Epithelial cell of esophagus (primary cell): ENCODE results near the gene GNG2.

ENCODE experiments used
- DNase-seq: peaks from one replicate; pipeline ENCODE4 v3.0.0; 2010; ENCODE audit warnings: low read depth
- H3K4me3 ChIP-seq: 2 replicates; pipeline ENCODE4 v1.5.1; 2011; ENCODE audit warnings: mild to moderate bottlenecking, low read length, control low read depth
- TF ChIP-seq, protein P1 (sequence below): IDR thresholded peaks from 2 replicates; pipeline ENCODE4 v1.5.1; 2011; ENCODE audit warnings: low read depth, mild to moderate bottlenecking, low read length, control low read depth, inconsistent platforms; ENCODE audit not compliant: insufficient read depth; ENCODE audit errors: missing control alignments

The GNG2 gene

DNA sequence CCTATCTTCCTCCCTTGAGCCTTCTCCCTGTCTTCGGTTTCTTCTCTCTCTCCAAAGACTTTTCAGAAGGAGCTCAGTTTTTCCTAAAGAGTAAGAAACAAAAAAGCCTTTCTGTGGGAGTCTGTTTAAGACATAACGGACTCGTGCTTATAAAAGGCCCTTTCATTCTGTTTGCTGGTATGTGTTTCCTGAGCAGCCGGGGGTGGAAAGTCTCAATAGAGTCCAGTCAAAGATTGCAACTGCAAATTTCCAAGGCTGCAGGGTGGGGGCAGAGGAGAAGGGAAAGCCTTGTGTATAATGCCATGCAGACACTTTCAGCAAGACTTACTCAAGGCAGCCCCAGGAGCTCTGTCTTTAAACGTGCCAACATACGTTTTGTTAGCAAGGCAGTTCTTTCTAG, 62.2 kb downstream of the GNG2 start:
- no peak overlapping the region for H3K4me3 ChIP-seq
- DNase-seq: no peak
- TF ChIP-seq, protein P1, sequence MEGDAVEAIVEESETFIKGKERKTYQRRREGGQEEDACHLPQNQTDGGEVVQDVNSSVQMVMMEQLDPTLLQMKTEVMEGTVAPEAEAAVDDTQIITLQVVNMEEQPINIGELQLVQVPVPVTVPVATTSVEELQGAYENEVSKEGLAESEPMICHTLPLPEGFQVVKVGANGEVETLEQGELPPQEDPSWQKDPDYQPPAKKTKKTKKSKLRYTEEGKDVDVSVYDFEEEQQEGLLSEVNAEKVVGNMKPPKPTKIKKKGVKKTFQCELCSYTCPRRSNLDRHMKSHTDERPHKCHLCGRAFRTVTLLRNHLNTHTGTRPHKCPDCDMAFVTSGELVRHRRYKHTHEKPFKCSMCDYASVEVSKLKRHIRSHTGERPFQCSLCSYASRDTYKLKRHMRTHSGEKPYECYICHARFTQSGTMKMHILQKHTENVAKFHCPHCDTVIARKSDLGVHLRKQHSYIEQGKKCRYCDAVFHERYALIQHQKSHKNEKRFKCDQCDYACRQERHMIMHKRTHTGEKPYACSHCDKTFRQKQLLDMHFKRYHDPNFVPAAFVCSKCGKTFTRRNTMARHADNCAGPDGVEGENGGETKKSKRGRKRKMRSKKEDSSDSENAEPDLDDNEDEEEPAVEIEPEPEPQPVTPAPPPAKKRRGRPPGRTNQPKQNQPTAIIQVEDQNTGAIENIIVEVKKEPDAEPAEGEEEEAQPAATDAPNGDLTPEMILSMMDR: no peak

DNA sequence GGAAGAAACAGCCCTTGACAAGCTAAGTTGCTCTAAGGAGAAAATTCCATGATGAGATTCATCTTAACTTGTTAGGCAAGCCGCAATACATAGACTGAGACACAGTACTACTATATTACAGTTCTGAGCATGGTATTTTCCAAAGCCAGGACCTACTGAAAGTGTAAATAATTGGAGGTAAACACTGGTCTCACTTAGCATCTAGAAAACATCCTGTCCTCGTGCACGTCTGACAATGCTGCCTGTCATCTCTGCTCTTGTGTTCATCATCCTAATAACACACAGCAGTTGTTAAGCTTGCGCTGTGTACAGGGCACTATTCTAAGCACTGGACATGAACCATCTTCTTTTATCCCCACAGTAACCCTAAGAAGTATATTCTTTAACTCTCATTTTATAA, 64.2 kb downstream of the GNG2 start:
- H3K4me3 ChIP-seq: no peak overlapping the region
- TF ChIP-seq, protein P1: no peak
- no peak for DNase-seq

DNA sequence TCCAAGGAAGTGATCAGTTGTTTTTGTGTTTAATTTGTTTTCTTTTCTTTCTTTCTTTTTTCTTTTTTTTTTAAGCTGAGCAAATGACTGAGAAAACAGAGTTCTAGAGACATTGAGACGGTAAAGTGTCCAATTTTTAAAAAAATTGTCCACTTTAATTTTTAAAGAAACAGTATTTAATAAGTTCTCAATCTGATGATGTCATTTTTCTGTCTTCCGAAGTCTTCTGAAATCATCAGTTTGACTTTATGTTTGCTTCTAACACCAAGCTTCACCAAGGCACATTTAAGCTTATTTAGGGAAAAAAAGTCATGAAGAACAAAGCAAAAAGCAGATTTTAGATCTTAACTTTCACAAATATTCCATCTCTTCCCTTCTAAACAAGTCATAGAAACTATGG, 65.6 kb downstream of the GNG2 start:
- DNase-seq: no peak
- TF ChIP-seq, protein P1: no peak
- no peak overlapping the region for H3K4me3 ChIP-seq

DNA sequence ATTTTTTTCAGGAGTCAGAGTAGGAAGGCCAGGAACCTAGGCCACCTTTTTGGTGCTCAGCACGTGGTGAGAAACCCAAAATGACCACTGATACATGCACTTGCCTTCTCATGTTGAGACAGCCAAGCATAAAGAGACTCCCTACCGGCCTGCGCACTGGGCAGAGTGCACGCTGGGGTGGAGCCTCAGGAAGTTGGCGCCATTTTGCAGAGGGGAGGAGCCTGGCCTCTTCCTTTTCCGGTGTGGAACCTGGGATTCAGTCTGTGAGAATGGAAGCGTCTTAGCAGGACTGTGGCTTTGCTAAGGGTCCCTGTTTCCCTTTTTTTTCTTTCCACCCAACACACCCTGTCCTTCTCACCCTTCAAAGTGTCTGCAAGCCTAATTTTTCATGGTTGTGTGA, 66.0 kb downstream of the GNG2 start:
- DNase-seq: no peak
- no peak overlapping the region for H3K4me3 ChIP-seq
- TF ChIP-seq, protein P1: no peak

DNA sequence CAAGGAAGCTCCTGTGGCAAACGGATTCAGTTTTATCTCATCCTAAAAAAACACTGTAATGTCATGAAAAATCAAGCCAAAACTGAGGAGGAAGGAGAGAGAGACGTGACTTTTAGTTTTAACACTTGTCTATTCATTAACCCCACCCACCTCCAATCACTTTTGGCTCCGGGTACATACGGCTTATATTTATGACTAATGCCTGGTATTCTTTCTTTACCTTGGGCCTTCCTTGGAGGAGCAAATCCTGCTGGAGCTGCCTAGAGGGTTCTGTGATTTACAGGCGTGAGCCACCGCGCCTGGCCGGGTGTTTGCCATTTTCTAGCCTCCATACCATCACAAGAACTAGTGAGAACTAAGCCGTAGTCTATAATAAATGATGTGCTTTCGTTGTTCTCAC, 68.2 kb downstream of the GNG2 start:
- TF ChIP-seq, protein P1: no peak
- H3K4me3 ChIP-seq: no peak overlapping the region
- DNase-seq: no peak

DNA sequence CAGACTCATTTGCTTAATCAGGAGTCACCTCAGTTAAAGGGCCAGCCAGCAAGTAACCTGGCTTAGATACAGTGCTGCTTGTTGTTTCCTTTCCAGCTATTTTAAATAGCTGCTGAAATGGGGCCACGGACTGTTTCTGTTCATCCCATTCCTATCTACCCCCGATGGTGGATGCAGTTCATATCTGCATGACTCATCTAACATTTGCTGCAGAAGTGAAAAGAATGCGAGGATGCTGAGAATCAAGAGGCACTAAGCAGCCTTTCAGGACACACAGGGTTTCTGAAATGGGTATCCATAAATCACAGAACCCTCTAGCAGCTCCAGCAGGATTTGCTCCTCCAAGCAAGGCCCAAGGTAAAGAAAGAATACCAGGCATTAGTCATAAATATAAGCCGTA, 68.8 kb downstream of the GNG2 start:
- TF ChIP-seq, protein P1: no peak
- no peak overlapping the region for H3K4me3 ChIP-seq
- no peak for DNase-seq

DNA sequence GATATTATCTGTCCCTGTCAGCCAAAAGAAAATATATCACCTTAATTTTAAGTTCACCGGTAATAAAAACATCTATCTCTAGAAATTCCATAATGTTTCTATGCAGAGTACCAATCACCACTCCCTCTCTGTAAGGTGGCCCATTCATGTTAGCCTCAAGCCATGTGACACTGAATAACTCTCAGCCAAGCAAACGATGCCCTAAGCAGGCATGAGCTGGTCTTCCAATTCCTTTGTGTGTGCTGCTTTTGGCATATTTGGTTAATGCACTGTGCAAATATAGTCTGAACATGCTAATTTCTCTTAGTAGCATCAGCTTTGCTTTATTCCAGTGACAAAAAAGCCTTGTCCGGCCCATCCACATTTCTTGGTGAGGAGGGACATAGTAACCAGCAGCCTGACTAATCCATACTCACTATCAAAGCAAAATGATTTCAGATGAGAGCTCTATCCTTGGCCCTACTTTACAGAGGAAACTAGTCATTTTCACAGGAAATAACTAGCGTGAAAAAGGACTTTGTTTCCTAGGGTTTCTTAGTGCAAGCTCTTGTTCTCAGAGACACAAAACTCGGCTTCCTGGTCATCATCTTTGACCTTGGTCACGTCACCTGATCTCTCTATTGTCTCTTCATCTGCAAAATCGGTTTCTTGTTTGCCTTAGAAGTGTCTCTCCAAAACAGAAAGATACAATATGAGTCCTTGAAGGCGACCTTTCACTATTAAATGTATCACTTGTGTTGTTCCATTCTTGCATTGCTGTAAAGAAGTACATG, 69.7 kb downstream of the GNG2 start:
- TF ChIP-seq, protein P1: no peak
- no peak for DNase-seq
- no peak overlapping the region for H3K4me3 ChIP-seq
